HG03460 (cell line): ENCODE measurements around the gene ASB15.

ENCODE experiments used
- ATAC-seq: cut with Tn5 transposase; IDR thresholded peaks from one replicate; pipeline ENCODE4 v1.9.1; 2021; ENCODE audit not compliant: unreplicated experiment

ASB15 gene

GRCh38 chr7:123662293-123662692 lies 60.7 kb downstream of the ASB15 start:
- no peak for ATAC-seq

- no peak for ATAC-seq
Observed at GRCh38 chr7:123662755-123663154, 61.1 kb downstream of the ASB15 start.

GRCh38 chr7:123663200-123663599 lies 61.6 kb downstream of the ASB15 start:
- ATAC-seq: no peak

- no peak for ATAC-seq
Observed at GRCh38 chr7:123665157-123665556, 63.5 kb downstream of the ASB15 start.

GRCh38 chr7:123665896-123666295 lies 64.3 kb downstream of the ASB15 start:
- ATAC-seq: no peak

GRCh38 chr7:123666492-123666891 lies 64.9 kb downstream of the ASB15 start:
- ATAC-seq: no peak

- ATAC-seq: no peak
Observed at GRCh38 chr7:123669485-123669884, 67.9 kb downstream of the ASB15 start.

GRCh38 chr7:123673137-123673732 lies 71.6 kb downstream of the ASB15 start:
- ATAC-seq: no peak

GRCh38 chr7:123673752-123674398 lies 72.3 kb downstream of the ASB15 start:
- no peak for ATAC-seq

GRCh38 chr7:123674399-123675180 lies 73.0 kb downstream of the ASB15 start:
- no peak for ATAC-seq

GRCh38 chr7:123675181-123675473 lies 73.5 kb downstream of the ASB15 start:
- ATAC-seq: no peak

- no peak for ATAC-seq
Observed at GRCh38 chr7:123677061-123677715, 75.6 kb downstream of the ASB15 start.

- ATAC-seq: no peak
Observed at GRCh38 chr7:123679614-123680013, 78.0 kb downstream of the ASB15 start.

- ATAC-seq: no peak
Observed at GRCh38 chr7:123680580-123680979, 79.0 kb downstream of the ASB15 start.

GRCh38 chr7:123681561-123681960 lies 79.9 kb downstream of the ASB15 start:
- ATAC-seq: no peak

- ATAC-seq: peak; percentile 68
Observed at GRCh38 chr7:123682690-123683089, 81.1 kb downstream of the ASB15 start.

- no peak for ATAC-seq
Observed at GRCh38 chr7:123687161-123687560, 85.5 kb downstream of the ASB15 start.

GRCh38 chr7:123687727-123688126 lies 86.1 kb downstream of the ASB15 start:
- no peak for ATAC-seq
